Nephron (organoid): Measurements from ENCODE around the gene CDYL2.
A peak's percentile ranks its signal among the peaks of the same experiment; 100 is the strongest.

Experiments
- H3K27ac Mint-ChIP-seq, 3 experiments: 2 replicates each; pipeline ENCODE4 v1.8.0; 2020; ENCODE audit warnings: mixed read lengths in 3 of 3, mild to moderate bottlenecking in 2 of 3, moderate library complexity in 1 of 3
- H3K27me3 Mint-ChIP-seq: 2 replicates; pipeline ENCODE4 v1.8.0; 2021; ENCODE audit warnings: low read depth, mild to moderate bottlenecking, moderate library complexity, mixed read lengths
- H3K36me3 Mint-ChIP-seq: 2 replicates; pipeline ENCODE4 v1.8.0; 2020; ENCODE audit warnings: low read depth, mixed read lengths
- H3K4me1 Mint-ChIP-seq: 2 replicates; pipeline ENCODE4 v1.8.0; 2020; ENCODE audit warnings: mixed read lengths
- H3K4me3 Mint-ChIP-seq, 3 experiments: 2 replicates each; pipeline ENCODE4 v1.8.0; 2020; ENCODE audit warnings: mild to moderate bottlenecking in 3 of 3, mixed read lengths in 3 of 3, moderate library complexity in 2 of 3
- H3K9me3 Mint-ChIP-seq: 2 replicates; pipeline ENCODE4 v1.8.0; 2020; ENCODE audit warnings: mixed read lengths
- CTCF ChIP-seq, 3 experiments: fragments of 200-600 bp; sonication (generic); IDR thresholded peaks; one replicate each; pipeline ENCODE4 v1.5.0; 2021; ENCODE audit warnings: antibody characterized with exemption in 3 of 3; ENCODE audit not compliant: unreplicated experiment in 3 of 3

Gene CDYL2

DNA sequence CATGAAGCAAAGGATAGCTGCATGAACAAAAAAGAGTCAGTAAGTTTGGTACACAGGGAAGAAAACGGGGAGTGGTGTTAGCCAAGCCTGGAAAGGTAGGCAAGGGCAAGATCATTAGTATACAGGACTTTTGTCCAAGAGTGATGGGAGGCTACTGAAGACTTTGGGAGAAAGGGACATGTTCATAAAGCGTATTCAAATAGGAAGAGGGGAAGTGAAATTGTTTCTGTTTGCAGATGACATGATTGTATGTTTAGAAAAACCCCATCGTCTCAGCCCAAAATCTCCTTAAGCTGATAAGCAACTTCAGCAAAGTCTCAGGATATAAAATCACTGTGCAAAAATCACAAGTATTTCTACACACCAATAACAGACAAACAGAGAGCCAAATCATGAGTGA, 19.4 kb downstream of the CDYL2 start:
- no peaks in the 10 kb centered on the region for H3K27me3 Mint-ChIP-seq
- no peak overlapping the region for H3K27ac Mint-ChIP-seq
- no peak for TF ChIP-seq CTCF (IDR thresholded peaks at IDR 0.05; ENCODE audit: unreplicated experiment in 3 of 3)
- no peak overlapping the region for H3K4me3 Mint-ChIP-seq
- peaks cover 11% of the 10 kb centered on the region for H3K36me3 Mint-ChIP-seq
- H3K9me3 Mint-ChIP-seq = peaks cover 55% of the 10 kb centered on the region
- no peaks in the 10 kb centered on the region for H3K4me1 Mint-ChIP-seq

- no peak for TF ChIP-seq CTCF (IDR thresholded peaks at IDR 0.05; ENCODE audit: unreplicated experiment in 3 of 3)
- peaks cover 33% of the 10 kb centered on the region for H3K9me3 Mint-ChIP-seq
- no peak overlapping the region for H3K4me3 Mint-ChIP-seq
These were observed 25.7 kb downstream of the CDYL2 start for GRCh38 chr16:80778703-80779102.

GRCh38 chr16:80776856-80777255, 27.5 kb downstream of the CDYL2 start:
- no peak overlapping the region for H3K27ac Mint-ChIP-seq
- H3K4me3 Mint-ChIP-seq = no peak overlapping the region
- no peaks in the 10 kb centered on the region for H3K4me1 Mint-ChIP-seq
- H3K36me3 Mint-ChIP-seq = peaks cover 3% of the 10 kb centered on the region
- H3K9me3 Mint-ChIP-seq = peaks cover 23% of the 10 kb centered on the region
- no peak for TF ChIP-seq CTCF (IDR thresholded peaks at IDR 0.05; ENCODE audit: unreplicated experiment in 3 of 3)
- no peaks in the 10 kb centered on the region for H3K27me3 Mint-ChIP-seq

More at GRCh38 chr16:80778703-80779102, 25.7 kb downstream of the CDYL2 start:
- Mint-ChIP-seq H3K4me1 (no peaks in the 10 kb centered on the region), H3K27ac (no peak overlapping the region), H3K36me3 (no peaks in the 10 kb centered on the region), H3K27me3 (no peaks in the 10 kb centered on the region)

- H3K4me1 Mint-ChIP-seq = no peaks in the 10 kb centered on the region
- no peak for TF ChIP-seq CTCF (IDR thresholded peaks at IDR 0.05; ENCODE audit: unreplicated experiment in 3 of 3)
- H3K27ac Mint-ChIP-seq = no peak overlapping the region
- no peak overlapping the region for H3K4me3 Mint-ChIP-seq
- peaks cover 15% of the 10 kb centered on the region for H3K9me3 Mint-ChIP-seq
- no peaks in the 10 kb centered on the region for H3K27me3 Mint-ChIP-seq
- H3K36me3 Mint-ChIP-seq = peaks cover 6% of the 10 kb centered on the region
These were observed 28.9 kb downstream of the CDYL2 start for GRCh38 chr16:80775450-80775849.

DNA sequence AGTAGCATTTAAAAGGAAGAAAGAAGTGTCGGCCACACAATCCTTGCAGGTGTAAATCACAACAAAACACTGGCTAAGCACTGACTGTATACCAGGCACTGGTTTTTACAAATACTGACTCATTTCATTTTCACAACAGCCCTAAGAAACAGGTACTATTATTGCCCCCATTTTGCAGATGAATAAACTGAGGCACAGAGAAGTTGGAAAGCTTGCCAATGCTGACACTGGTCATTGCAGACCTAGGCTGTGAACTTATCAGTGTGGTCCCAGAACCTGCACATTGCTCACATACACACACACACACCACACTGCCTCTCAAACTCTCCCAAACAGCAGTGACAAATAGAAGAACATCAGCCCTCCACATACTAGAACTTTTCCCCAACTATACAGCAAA, 37.6 kb downstream of the CDYL2 start:
- Mint-ChIP-seq H3K27me3 (peaks cover 3% of the 10 kb centered on the region), H3K4me3 (no peak overlapping the region), H3K36me3 (peaks cover 3% of the 10 kb centered on the region), H3K9me3 (peaks cover 19% of the 10 kb centered on the region), H3K4me1 (no peaks in the 10 kb centered on the region), H3K27ac (no peak overlapping the region)
- no peak for TF ChIP-seq CTCF (IDR thresholded peaks at IDR 0.05; ENCODE audit: unreplicated experiment in 3 of 3)

DNA sequence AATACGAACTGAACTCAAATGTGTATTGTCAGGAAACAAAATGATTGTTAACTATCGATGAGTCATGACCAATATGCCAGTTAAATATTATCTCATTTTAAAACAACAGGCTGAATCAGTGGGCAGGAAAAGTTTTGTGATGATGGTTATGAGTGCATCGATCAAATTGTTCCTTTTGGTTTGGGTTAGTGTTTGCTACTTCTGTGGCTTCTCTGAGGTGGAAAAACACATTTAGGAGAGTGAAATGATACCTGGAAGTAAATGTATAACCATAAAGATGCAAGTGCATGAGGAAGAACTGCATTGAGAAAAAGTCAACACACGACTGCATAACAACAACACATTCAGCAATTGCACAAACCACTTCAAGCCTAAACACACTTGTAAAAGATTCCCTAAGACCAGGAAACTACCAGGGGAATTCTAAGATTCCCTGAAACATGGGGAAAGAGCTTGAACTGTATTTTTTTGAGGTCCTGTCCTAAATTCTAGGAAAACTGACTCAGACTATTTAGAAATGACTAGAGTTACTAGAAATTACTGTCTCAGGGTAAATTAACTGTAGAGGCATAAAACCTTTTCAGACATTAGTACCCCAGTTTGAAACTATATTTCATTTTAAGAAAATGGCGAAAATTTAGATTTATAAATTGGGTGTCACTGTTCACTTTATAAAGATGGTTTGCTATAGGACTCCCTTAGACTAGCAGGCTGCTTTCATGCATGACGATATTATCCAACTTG, 44.8 kb downstream of the CDYL2 start:
- H3K4me3 Mint-ChIP-seq = no peak overlapping the region
- no peaks in the 10 kb centered on the region for H3K4me1 Mint-ChIP-seq
- peak overlapping the region in 1 of 3 experiments; percentile 33 for H3K27ac Mint-ChIP-seq
- no peaks in the 10 kb centered on the region for H3K36me3 Mint-ChIP-seq
- H3K27me3 Mint-ChIP-seq = peaks cover 5% of the 10 kb centered on the region
- no peak for TF ChIP-seq CTCF (IDR thresholded peaks at IDR 0.05; ENCODE audit: unreplicated experiment in 3 of 3)
- peaks cover 3% of the 10 kb centered on the region for H3K9me3 Mint-ChIP-seq
